GM11168 (cell line): ENCODE measurements around the gene LATS1.
"Not testable (repeated sequence)": the region's sequence is repeated elsewhere in the genome, so short reads cannot be mapped to it uniquely, and the experiment has no call there.

Source experiments
- in situ Hi-C: fragments of 300-500 bp; cut with MboI; formaldehyde crosslinking; loops from one replicate; pipeline ENCODE4 v1.12.0; 2022; ENCODE audit warnings: low sequenced_read_pairs; ENCODE audit not compliant: unreplicated experiment

Gene LATS1

DNA sequence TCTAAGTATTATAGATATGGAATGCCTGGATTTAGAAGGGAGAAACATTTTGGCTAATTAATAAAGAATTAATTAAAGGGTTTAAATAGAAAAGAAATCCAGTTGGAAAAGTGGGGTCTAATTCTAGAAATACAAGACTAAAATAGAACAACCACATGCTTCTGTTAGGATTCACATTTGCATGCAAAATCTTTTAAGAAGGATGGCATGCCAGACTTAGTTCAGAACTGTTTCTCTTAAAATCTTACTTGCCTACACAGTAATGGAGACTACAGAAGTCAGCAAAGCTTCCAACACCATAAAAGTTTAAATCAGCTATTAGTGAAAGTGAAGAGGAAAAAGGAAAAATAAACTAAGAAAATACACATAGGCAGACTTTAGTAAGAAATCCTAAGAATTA lies 36.7 kb downstream of the LATS1 start:
- in situ Hi-C loops: no loop called here

- in situ Hi-C loops: no loop called here
Measured at GRCh38 chr6:149680503-149680902, 37.4 kb downstream of the LATS1 start.

GRCh38 chr6:149672265-149672664 lies 45.6 kb downstream of the LATS1 start:
- in situ Hi-C loops: not testable (repeated sequence)

- in situ Hi-C loops: no loop called here
Measured at GRCh38 chr6:149660028-149660427, 57.9 kb downstream of the LATS1 start.

GRCh38 chr6:149657441-149657840 lies 60.5 kb downstream of the LATS1 start:
- in situ Hi-C loops: no loop called here

DNA sequence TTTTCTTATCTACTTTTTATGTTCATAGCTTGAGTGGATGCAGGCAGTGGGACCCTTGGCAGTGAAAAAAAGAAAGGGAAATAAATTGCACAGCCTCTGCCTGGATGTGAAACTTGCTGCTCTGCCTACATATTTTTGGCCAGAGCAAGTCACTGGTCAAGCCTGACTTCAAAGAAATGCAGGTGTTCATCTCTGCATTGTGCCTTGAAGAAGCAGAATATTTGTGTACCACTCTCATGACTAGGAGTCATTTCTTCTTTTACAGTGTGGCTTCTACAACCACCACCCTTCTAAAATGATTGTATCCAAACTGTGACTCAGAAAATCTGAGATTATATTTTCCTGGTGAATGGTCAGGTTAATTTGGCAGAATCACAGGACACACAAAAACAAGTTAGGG lies 66.8 kb downstream of the LATS1 start:
- in situ Hi-C loops: no loop called here

GRCh38 chr6:149648148-149649145 lies 69.5 kb downstream of the LATS1 start, which contains the start of gene KATNA1:
Gene KATNA1 (minus strand): TSS chr6:149648714. CDS start chr6:149638547, 10,167 bp downstream.
- in situ Hi-C loops: no loop called here

- in situ Hi-C loops: no loop called here
Measured at GRCh38 chr6:149646599-149646998, 71.3 kb downstream of the LATS1 start.

DNA sequence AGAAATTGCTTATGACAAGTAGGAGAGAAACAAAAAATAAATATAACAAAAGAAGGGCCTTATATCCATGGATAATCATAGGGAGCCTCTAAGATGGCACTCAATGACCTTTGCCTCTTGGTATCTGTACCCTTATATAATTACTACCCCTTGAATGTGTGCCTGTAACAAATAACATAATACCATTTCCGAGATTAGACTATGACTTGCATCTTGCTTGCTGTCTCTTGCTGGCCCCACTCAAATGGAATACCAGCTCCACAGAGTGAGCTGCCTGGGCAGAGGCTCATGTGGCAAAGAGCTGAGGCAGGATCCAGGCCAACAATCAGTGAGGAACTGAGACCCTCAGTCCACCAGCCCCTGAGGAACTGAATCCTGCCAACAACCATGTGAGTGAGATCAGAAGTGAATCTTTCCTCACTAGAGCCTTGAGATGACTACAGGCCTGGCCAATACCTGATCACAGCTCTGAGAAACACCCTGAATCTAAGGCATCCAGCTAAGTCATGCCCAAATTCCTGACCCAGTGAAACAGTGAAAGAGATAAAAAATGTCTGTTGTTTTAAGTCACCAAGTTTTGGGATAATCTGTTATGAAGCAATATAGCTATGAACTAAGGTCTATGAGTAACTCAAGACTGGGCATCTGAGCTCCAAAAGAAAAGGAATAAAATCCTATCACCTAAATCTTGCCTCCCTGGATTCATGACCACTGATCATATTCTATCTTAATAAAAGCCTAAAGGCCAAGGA lies 74.9 kb downstream of the LATS1 start:
- in situ Hi-C loops: no loop called here

DNA sequence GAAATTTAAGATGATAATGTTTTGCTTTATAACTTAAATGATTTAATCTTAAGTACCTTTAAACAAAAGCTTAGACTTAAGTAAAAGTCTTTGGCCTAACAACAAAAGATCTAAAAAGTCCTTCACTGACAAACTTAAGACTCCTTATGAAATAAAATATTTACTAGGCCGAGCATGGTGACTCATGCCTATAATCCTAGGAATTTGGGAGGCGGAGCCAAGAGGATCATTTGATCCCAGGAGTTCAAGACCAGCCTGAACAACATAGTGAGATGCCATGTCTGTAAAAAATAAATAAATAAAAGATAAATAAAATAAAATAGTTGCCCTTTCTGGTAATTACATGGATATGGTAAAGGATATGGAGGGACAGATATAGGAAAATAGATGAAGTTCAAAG lies 81.8 kb downstream of the LATS1 start:
- in situ Hi-C loops: no loop called here

- in situ Hi-C loops: no loop called here
Measured at GRCh38 chr6:149634315-149634714, 83.6 kb downstream of the LATS1 start.

- in situ Hi-C loops: no loop called here
Measured at GRCh38 chr6:149628875-149629510, 88.9 kb downstream of the LATS1 start.

DNA sequence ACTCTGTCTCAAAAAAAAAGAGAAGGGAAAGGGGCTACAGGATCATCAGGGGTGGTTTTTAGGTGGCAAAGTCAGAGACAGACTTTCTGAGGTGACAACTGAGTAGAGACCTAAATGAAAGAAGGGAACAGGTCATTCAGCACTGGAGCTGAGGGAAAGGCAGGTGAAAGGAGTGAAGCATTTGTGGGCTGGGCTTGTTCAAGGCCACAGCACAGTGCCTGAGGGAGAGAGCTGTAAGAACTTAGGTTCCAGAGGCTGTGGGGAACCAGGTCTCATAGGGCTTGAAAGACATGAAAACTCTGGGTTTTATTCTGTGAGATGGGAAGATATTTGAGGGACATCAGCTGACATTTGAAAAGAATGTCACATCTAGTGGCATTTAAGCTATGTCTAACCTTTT lies 90.2 kb downstream of the LATS1 start:
- in situ Hi-C loops: no loop called here

GRCh38 chr6:149615805-149616204 lies 102.1 kb downstream of the LATS1 start:
- in situ Hi-C loops: no loop called here

DNA sequence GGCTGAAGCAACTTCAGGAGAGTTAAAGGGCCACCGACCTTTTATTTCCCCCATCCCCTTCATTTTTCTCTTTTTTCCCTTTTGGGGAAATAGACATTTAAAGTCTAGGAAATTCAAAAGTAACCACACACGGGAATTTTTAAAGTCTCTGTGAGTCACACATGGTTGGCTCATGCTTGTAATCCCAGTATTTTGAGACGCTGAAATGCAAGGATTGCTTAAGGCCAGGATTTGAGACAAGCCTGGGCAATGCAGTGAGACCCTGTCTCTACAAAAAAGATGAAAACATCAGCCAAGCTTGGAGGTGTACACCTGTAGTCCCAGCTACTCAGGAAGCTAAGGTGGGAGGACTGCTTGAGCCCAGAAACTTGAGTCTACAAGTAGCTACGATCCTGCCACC lies 103.6 kb downstream of the LATS1 start:
- in situ Hi-C loops: no loop called here

DNA sequence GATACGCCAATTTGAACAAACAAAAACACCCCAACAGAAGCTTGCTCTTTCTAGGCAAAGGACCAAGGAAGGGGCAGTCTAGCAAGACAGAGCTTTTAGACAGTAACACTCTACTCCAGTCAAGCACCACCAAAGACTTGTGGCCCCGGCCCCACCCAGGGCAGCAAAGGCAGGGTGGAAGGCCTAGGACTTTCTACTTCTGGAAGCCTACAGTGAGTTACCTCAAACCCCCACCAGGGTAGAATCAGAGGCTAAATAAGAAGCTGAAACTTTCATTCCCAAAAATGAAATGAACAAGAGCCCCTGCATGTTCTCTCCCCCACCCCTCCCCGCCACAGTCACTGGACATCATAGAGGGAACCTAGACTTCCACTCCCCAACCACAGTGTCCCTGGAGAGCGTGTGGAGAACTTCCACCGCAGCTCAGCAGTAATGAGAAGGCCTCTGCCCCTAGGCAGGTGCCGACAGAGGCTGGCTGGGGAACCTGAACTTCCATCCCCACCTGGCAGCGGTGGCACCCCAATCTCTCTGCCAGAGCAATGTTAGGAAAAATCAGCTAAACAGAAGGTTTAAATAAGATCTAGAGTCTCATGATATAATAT lies 109.4 kb downstream of the LATS1 start:
- in situ Hi-C loops: no loop called here
